Neural progenitor cell (in vitro differentiated cells): Measurements from ENCODE around the gene DYNLRB1. TPM values are rescaled to one million over a fixed set of nuclear protein-coding genes. Genes with fewer than 3 reads are reported as not detected.
"Not testable (repeated sequence)": the region's sequence is repeated elsewhere in the genome, so short reads cannot be mapped to it uniquely, and the experiment has no call there.

ENCODE experiments used
- DNase-seq: peaks from one replicate; pipeline ENCODE4 v3.0.0-alpha.2; 2016; ENCODE audit warnings: low spot score
- H2AFZ ChIP-seq: fragments of 200-600 bp; sonication (generic); replicated peaks from 2 replicates; pipeline ENCODE4 v1.6.1; 2016; ENCODE audit warnings: antibody characterized with exemption
- H3F3A ChIP-seq: fragments of 200-600 bp; sonication (generic); 2 replicates; pipeline ENCODE4 v1.6.1; 2016; ENCODE audit warnings: antibody characterized with exemption, low read depth
- H3K27ac ChIP-seq: fragments of 200-600 bp; sonication (generic); 2 replicates; pipeline ENCODE4 v1.5.1; 2016; ENCODE audit warnings: mild to moderate bottlenecking
- H3K27me3 ChIP-seq: fragments of 200-600 bp; sonication (generic); 2 replicates; pipeline ENCODE4 v1.6.1; 2016; ENCODE audit warnings: mild to moderate bottlenecking, moderate library complexity
- H3K36me3 ChIP-seq: fragments of 200-600 bp; sonication (generic); 2 replicates; pipeline ENCODE4 v1.5.1; 2016
- H3K4me1 ChIP-seq: fragments of 200-600 bp; sonication (generic); 2 replicates; pipeline ENCODE4 v1.6.1; 2016; ENCODE audit warnings: mixed run types
- H3K4me2 ChIP-seq: fragments of 200-600 bp; sonication (generic); 2 replicates; pipeline ENCODE4 v1.6.1; 2016
- H3K4me3 ChIP-seq: fragments of 200-600 bp; sonication (generic); 2 replicates; pipeline ENCODE4 v1.5.1; 2016
- H3K79me2 ChIP-seq: fragments of 200-600 bp; sonication (generic); 2 replicates; pipeline ENCODE4 v1.6.1; 2016; ENCODE audit warnings: low read depth
- H3K9ac ChIP-seq: fragments of 200-600 bp; sonication (generic); 2 replicates; pipeline ENCODE4 v1.6.1; 2016
- H3K9me3 ChIP-seq: fragments of 200-600 bp; sonication (generic); 2 replicates; pipeline ENCODE4 v1.5.1; 2016; ENCODE audit warnings: low read depth
- H4K20me1 ChIP-seq: fragments of 200-600 bp; sonication (generic); 2 replicates; pipeline ENCODE4 v1.6.1; 2016; ENCODE audit warnings: low read depth
- H3K27ac Mint-ChIP-seq: 3 replicates; pipeline ENCODE4 v1.8.0; 2021; ENCODE audit warnings: mixed read lengths
- H3K27me3 Mint-ChIP-seq: 2 replicates; pipeline ENCODE4 v1.8.0; 2022; ENCODE audit warnings: low read depth, mild to moderate bottlenecking, inconsistent platforms, moderate library complexity, mixed read lengths; ENCODE audit not compliant: insufficient read depth
- H3K36me3 Mint-ChIP-seq: 3 replicates; pipeline ENCODE4 v1.8.0; 2021; ENCODE audit warnings: mixed read lengths
- H3K4me1 Mint-ChIP-seq: 3 replicates; pipeline ENCODE4 v1.8.0; 2021; ENCODE audit warnings: mixed read lengths
- H3K4me3 Mint-ChIP-seq: 3 replicates; pipeline ENCODE4 v1.8.0; 2021; ENCODE audit warnings: mild to moderate bottlenecking, moderate library complexity, mixed read lengths
- H3K9me3 Mint-ChIP-seq: 3 replicates; pipeline ENCODE4 v1.8.0; 2020; ENCODE audit warnings: mixed read lengths
- EZH2 ChIP-seq: fragments of 200-600 bp; sonication (generic); IDR thresholded peaks from 2 replicates; pipeline ENCODE4 v1.6.1; 2017; ENCODE audit warnings: antibody characterized with exemption, mild to moderate bottlenecking, moderate library complexity
- EZH2phosphoT487 ChIP-seq: fragments of 200-600 bp; sonication (generic); IDR thresholded peaks from 2 replicates; pipeline ENCODE4 v1.6.1; 2017; ENCODE audit warnings: antibody characterized with exemption
- total RNA-seq: library from RNA; depleted of rRNA; stranded (reverse); fragments of >200 nt; gene quantifications from 2 replicates; pipeline ENCODE4 v1.2.3, GENCODE V29; 2015; ENCODE audit warnings: low replicate concordance
- TF ChIP-seq, protein P1 (sequence below): fragments of 200-600 bp; sonication (generic); IDR thresholded peaks from 2 replicates; pipeline ENCODE4 v1.5.1; 2017; ENCODE audit warnings: antibody characterized with exemption, mild to moderate bottlenecking

DYNLRB1 gene
- total RNA-seq, 1 donor from 2014 or later, result 73.1 TPM

DNA sequence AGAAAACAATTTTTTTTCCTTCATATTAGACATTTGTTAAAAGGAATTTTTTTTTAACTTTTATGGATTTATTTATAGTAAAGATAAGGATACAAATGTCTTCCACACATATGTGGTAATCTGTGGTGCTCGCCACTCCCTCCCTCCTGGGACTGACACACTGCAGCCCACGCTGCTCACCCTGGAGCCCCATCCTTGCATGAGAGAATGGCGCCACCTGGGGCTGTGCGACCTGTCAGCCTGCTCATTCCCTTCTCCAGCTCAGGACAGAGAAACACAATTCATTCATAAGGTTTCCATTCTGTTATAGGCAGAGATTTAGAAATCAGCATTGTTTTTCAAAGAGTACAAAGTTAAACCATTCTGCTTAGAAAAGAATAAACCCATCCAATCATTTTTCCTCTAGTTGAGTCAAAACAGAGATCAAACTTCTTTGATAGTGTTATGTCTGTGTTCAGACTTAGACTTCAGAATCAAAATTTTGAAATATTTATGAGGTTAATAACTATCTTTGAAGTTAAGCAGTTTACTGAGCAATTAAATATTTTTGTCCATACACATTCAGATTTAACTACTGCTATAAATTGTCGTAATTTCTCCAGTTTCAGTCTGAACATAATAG is 42.8 kb upstream of the DYNLRB1 start:
- Mint-ChIP-seq H3K27me3 (peaks cover 2% of the 10 kb centered on the region), H3K4me1 (peaks cover 9% of the 10 kb centered on the region), H3K36me3 (peaks cover 35% of the 10 kb centered on the region), H3K9me3 (peaks cover 2% of the 10 kb centered on the region), H3K4me3 (peak overlapping the region; percentile 19), H3K27ac (no peak overlapping the region)
- Histone ChIP-seq H3K4me3 (no peak overlapping the region), H3K36me3 (peaks cover 17% of the 10 kb centered on the region), H3K27ac (no peak overlapping the region), H4K20me1 (no peaks in the 10 kb centered on the region), H3K9me3 (no peaks in the 10 kb centered on the region), H3K4me2 (no peak overlapping the region), H3F3A (no peaks in the 10 kb centered on the region), H3K79me2 (no peaks in the 10 kb centered on the region), H3K27me3 (no peaks in the 10 kb centered on the region), H3K9ac (no peak overlapping the region), H3K4me1 (no peaks in the 10 kb centered on the region), H2AFZ (no peak overlapping the region)
- DNase-seq, result peak; percentile 68
- TF ChIP-seq, protein P1, sequence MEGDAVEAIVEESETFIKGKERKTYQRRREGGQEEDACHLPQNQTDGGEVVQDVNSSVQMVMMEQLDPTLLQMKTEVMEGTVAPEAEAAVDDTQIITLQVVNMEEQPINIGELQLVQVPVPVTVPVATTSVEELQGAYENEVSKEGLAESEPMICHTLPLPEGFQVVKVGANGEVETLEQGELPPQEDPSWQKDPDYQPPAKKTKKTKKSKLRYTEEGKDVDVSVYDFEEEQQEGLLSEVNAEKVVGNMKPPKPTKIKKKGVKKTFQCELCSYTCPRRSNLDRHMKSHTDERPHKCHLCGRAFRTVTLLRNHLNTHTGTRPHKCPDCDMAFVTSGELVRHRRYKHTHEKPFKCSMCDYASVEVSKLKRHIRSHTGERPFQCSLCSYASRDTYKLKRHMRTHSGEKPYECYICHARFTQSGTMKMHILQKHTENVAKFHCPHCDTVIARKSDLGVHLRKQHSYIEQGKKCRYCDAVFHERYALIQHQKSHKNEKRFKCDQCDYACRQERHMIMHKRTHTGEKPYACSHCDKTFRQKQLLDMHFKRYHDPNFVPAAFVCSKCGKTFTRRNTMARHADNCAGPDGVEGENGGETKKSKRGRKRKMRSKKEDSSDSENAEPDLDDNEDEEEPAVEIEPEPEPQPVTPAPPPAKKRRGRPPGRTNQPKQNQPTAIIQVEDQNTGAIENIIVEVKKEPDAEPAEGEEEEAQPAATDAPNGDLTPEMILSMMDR, result peak; percentile 56
- no peak for TF ChIP-seq EZH2
- no peak for TF ChIP-seq EZH2phosphoT487

DNA sequence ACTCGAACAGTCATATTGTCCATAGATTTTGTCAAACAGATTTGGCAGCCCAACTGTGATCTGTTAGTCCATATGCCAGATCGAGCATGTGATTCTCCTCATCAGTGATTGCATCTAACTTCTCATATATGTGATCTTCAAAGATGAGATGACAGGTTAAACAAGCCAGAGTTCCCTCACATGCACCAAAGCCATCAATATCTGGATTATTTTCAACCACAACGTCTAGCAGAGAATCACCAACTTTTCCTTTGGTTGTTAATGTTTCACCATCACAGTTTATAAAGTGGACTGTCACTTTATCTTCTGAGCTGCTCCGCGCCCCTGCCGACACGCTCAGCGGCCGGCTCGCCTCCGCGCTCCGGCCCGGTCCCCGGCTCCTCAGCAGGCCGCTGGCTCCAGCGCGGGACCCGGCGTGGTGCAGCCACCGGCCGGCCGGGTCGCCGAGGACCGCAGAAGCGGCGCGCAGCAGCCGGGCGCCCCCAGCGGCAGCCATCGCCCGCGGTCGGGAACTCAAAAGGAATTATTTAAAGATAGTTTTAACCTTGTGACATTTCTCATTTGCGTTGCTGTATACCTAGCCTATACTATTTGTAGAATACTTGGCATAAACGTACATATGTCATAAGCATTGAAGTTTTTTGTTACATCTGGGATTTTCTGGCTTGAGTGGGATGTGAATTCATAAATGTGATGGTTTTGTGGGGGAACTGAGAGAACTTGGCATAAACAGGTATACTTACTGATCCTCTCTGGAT is 40.1 kb upstream of the DYNLRB1 start:
- H3F3A ChIP-seq, result no peaks in the 10 kb centered on the region
- peaks cover 9% of the 10 kb centered on the region for H3K4me1 Mint-ChIP-seq
- H3K9ac ChIP-seq, result no peak overlapping the region
- no peaks in the 10 kb centered on the region for H3K4me1 ChIP-seq
- no peak overlapping the region for H3K27ac Mint-ChIP-seq
- peaks cover 2% of the 10 kb centered on the region for H3K9me3 Mint-ChIP-seq
- no peak overlapping the region for H2AFZ ChIP-seq
- H3K27me3 ChIP-seq, result no peaks in the 10 kb centered on the region
- TF ChIP-seq, protein P1, result no peak
- TF ChIP-seq EZH2 (no peak), EZH2phosphoT487 (no peak)
- H3K27ac ChIP-seq, result no peak overlapping the region
- H3K27me3 Mint-ChIP-seq, result peaks cover 2% of the 10 kb centered on the region
- no peak overlapping the region for H3K4me3 ChIP-seq
- H3K79me2 ChIP-seq, result no peaks in the 10 kb centered on the region
- peak; percentile 8 for DNase-seq
- no peaks in the 10 kb centered on the region for H4K20me1 ChIP-seq
- no peak overlapping the region for H3K4me3 Mint-ChIP-seq
- H3K9me3 ChIP-seq, result no peaks in the 10 kb centered on the region
- H3K36me3 ChIP-seq, result peaks cover 40% of the 10 kb centered on the region
- H3K4me2 ChIP-seq, result no peak overlapping the region
- peaks cover 47% of the 10 kb centered on the region for H3K36me3 Mint-ChIP-seq

DNA sequence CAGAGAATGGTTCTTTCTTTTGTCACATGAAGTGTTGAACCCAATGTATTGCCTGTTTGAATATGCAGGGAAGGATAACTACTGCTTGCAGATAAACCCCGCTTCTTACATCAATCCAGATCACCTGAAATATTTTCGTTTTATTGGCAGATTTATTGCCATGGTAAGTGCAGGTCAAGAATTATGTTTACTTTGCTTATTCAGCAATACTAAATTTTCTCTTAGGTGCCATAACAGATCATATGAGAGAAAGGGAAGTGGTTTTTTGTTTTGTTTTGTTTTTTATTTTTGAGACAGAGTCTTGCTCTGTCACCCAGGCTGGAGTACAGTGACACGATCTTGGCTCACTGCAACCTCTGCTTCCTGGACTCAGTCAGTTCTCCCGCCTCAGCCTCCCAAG is 36.6 kb upstream of the DYNLRB1 start:
- H3K4me2 ChIP-seq, result no peak overlapping the region
- no peak overlapping the region for H3K4me3 ChIP-seq
- DNase-seq, result no peak
- no peaks in the 10 kb centered on the region for H3K4me1 ChIP-seq
- no peaks in the 10 kb centered on the region for H3K9me3 ChIP-seq
- H3K79me2 ChIP-seq, result no peaks in the 10 kb centered on the region
- H3K27me3 ChIP-seq, result no peaks in the 10 kb centered on the region
- no peak overlapping the region for H3K4me3 Mint-ChIP-seq
- TF ChIP-seq EZH2 (no peak), EZH2phosphoT487 (no peak)
- TF ChIP-seq, protein P1, result no peak
- H3K27me3 Mint-ChIP-seq, result peaks cover 4% of the 10 kb centered on the region
- H3K27ac ChIP-seq, result no peak overlapping the region
- H3K9me3 Mint-ChIP-seq, result peaks cover 17% of the 10 kb centered on the region
- no peaks in the 10 kb centered on the region for H4K20me1 ChIP-seq
- H3K9ac ChIP-seq, result no peak overlapping the region
- H3K27ac Mint-ChIP-seq, result no peak overlapping the region
- H2AFZ ChIP-seq, result no peak overlapping the region
- no peaks in the 10 kb centered on the region for H3K4me1 Mint-ChIP-seq
- H3F3A ChIP-seq, result no peaks in the 10 kb centered on the region
- peaks cover 43% of the 10 kb centered on the region for H3K36me3 ChIP-seq
- peaks cover 60% of the 10 kb centered on the region for H3K36me3 Mint-ChIP-seq

DNA sequence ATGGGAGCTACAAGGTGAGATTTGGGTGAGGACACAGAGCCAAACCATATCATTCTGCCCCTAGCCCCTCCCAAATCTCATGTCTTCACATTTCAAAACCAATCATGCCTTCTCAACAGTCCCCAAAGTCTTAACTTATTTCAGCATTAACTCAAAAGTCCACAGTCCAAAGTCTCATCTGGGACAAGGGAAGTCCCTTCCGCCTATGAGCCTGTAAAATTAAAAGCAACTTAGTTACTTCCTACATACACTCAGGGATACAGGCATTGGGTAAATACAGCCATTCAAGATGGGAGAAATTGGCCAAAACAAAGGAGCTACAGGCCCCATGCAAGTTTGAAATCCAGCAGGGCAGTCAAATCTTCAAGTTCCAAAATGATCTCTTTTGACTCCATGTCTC is 34.1 kb upstream of the DYNLRB1 start:
- H3K9me3 ChIP-seq, H3K27me3 ChIP-seq, H3K4me3 ChIP-seq, H3K4me1 Mint-ChIP-seq, H3K27me3 Mint-ChIP-seq, H3K27ac ChIP-seq, H3K79me2 ChIP-seq, H2AFZ ChIP-seq, H3K4me2 ChIP-seq, H3K9ac ChIP-seq, H4K20me1 ChIP-seq, DNase-seq, H3K4me3 Mint-ChIP-seq, H3F3A ChIP-seq, H3K27ac Mint-ChIP-seq, H3K4me1 ChIP-seq: not testable (repeated sequence)
- peaks cover 17% of the 10 kb centered on the region for H3K9me3 Mint-ChIP-seq
- peaks cover 36% of the 10 kb centered on the region for H3K36me3 ChIP-seq
- H3K36me3 Mint-ChIP-seq, result peaks cover 54% of the 10 kb centered on the region

DNA sequence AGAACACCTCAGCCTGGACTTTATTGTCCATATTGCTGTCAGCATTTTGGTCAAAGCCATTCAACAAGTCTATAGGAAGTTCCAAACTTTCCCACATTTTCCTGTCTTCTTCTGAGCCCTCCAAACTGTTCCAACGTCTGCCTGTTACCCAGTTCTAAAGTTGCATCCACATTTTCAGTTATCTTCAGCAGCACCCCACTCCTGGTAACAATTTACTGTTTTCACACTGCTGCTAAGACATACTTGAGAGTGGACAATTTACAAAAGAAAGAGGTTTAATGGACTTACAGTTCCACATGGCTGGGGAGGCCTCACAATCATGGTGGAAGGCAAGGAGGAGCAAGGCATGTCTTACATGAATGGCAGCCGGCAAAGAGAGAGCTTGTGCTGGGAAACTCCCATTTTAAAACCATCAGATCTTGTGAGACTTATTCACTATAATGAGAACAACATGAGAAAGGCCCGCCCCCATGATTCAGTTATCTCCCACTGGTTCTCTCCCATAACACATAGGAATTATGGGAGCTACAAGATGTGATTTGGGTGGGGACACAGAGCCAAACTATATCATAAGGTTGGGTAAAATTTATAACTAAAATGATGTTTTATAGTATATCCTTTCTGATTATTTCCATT is 32.5 kb upstream of the DYNLRB1 start:
- not testable (repeated sequence) for DNase-seq

More for the DNA sequence above, 32.5 kb upstream of the DYNLRB1 start:
- H3K4me1 ChIP-seq, H3K4me1 Mint-ChIP-seq, H4K20me1 ChIP-seq, H2AFZ ChIP-seq, H3K27me3 Mint-ChIP-seq, H3K79me2 ChIP-seq, H3K27ac Mint-ChIP-seq, H3K4me2 ChIP-seq, H3K27me3 ChIP-seq, H3K9ac ChIP-seq, H3F3A ChIP-seq, H3K27ac ChIP-seq, H3K9me3 ChIP-seq, H3K4me3 ChIP-seq, H3K4me3 Mint-ChIP-seq: not testable (repeated sequence)
- H3K36me3 ChIP-seq, result peaks cover 25% of the 10 kb centered on the region
- Mint-ChIP-seq H3K36me3 (peaks cover 56% of the 10 kb centered on the region), H3K9me3 (peaks cover 17% of the 10 kb centered on the region)
